ENCODE data around the gene MYOZ3.
A peak's percentile ranks its signal among the peaks of the same experiment; 100 is the strongest.

The MYOZ3 gene

GRCh38 chr5:150659360-150660107 is 1.5 kb upstream of the MYOZ3 start:
- no peak for DNase-seq (ENCODE audit: low spot score)

DNA sequence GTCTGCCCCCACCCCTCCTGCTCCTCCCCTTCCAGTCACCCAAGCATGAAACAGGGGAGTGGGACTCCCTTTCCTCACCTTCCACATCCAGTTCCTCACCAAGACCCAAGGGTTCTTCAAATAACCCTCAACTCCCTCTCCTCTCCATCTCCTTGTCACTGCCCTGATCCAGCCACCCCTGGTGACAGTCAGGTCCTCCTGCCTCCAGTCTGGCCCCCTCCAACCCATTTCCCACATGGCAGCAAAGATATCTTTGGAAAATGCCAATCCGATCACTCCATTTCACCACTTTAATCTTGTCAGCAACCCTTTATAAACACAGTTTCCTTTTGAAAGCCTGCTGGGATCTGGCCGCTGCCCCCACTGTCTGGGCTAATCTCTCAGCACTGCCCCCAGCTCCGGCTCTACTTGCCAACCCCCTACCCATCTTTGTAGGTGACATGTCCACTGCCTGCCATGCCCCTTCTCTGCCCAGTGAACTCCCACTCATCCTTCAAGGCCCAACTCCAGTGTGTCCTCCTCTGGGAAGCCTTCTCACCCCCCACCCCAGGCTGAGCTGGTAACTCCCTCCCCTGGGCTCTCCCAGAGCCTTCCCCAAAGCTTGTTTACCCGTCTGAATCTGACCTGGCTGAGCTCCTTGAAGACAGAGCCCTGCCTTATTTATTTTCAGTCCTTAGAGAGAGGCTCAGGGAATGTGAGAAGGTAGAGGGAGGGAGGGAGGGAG is 781 bp upstream of the MYOZ3 start:
- DNase-seq (ENCODE audit: low spot score) = peak; percentile 1

DNA sequence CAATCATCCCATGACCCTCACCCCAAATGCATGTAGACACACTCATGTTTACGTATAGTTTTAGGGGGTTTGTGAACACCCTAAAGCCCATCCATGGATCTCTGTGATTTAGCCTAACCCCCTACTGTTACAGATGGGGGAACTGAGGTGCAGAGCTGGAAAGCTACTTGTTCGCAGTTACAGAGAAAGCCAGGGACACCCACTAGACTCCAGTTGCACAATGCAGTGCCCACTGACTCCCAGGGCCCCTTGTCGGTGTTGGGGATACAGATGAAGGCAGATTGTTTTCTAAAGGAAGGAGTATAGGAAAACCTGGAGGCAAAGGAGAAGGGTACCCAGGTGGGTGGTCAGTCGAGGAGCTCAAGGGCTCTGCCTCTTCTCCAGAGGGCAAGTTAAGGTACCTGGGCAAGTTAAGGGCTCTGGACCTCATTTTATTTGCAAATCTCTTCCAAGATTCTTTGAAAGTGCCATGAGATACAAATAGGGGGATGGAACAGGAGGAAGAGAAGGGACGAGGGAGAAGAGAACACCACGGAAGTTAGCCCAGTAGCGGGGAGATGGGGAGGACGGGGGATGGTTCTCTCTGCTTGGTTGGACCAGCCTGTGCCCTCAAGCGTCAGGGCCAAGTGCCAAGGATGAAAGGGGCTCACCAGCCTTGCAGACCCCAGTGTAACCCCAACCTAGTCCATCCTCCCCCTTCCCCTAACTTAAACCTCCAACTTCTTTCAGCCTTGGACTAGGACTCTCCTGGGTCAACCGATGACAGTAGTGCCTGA is 958 bp downstream of the MYOZ3 start:
- no peak for DNase-seq (ENCODE audit: low spot score)

DNA sequence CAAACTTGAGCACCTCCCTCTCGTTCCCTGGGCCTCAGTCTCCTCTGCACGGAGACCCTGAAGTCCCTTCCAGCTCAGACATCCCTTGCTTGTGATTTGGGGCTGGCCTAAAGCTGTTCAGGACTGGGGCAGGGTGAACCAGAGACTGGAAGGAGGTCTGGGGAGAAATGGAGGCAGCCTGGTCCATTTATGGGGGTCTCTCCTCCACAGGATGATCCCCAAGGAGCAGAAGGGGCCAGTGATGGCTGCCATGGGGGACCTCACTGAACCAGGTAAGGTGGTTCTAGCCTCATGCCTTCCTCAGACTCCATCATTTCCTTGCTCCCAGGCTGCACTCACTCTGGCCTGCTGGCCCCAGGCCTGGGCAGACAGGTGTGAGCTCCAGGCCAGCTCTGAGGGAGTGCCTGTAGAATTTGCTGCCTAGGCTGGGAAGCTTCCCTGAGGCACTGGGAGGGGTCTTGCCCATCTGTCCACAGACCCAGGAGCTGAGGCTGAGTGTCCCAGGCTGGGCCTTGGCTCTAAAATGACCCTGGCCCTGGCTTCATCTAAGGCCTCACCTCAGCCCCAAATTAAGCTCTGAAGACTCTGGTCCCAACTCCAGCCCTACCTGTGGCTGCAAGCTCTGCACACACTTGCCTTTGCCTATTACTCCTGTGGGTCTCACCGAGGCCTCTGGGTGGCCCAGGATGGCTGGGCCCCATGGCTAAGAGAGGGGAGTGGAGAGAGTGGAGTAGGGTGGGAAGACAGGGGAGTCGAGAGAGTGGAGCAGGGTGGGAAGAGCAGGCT is 1.9 kb downstream of the MYOZ3 start:
- no peak for DNase-seq (ENCODE audit: low spot score)

- DNase-seq (ENCODE audit: low spot score) = no peak
Measured at GRCh38 chr5:150663936-150664335, 2.9 kb downstream of the MYOZ3 start.

GRCh38 chr5:150665044-150665443 is 4.0 kb downstream of the MYOZ3 start:
- no peak for DNase-seq (ENCODE audit: low spot score)

GRCh38 chr5:150670275-150670947 is 9.4 kb downstream of the MYOZ3 start:
- no peak for DNase-seq (ENCODE audit: low spot score)

GRCh38 chr5:150670948-150671310 is 9.9 kb downstream of the MYOZ3 start:
- DNase-seq (ENCODE audit: low spot score) = no peak

GRCh38 chr5:150671509-150672236 is 10.6 kb downstream of the MYOZ3 start:
- DNase-seq (ENCODE audit: low spot score) = no peak

- no peak for DNase-seq (ENCODE audit: low spot score)
Measured at GRCh38 chr5:150672237-150672883, 11.3 kb downstream of the MYOZ3 start.

DNA sequence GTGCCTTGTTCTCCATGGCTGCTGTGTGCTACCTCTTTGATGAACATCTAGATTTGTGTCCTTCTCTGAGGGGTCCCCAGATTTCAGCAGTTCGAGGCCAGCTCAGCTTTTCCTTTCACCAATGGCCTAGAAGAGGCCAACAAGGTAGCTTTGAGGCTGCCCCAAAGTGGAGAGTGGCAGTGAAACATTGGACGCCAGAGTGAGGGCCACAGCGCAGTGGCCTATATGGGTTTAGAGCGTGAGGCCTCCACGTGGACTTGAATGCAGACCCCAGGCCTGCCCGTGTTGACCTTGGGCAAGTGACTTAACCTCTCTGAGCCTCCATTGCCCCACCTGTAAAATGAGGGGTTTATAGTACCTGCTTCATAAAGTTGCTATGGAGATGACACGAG is 11.8 kb downstream of the MYOZ3 start:
- no peak for DNase-seq (ENCODE audit: low spot score)

DNA sequence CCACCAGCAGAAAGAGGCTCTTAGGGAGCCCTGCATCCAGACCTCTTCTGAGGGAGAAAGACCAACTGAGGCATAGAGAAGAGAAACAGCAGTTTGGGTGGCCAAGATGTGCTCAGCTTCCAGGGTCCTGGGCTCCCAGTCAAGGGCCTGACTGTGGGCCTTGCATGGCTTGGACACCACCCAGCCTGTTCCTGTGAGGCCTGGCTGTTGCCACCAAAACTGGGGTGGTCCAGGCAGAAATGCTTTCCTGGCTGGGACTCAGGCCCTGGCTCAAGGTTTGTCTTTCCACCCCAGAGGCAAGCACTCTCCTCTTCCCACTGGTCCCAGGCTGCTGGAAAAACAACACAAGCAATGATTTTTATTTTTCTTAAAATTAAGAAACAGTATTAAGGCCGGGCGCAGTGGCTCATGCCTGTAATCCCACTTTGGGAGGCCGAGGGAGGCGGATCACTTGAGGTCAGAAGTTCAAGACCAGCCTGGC is 13.3 kb downstream of the MYOZ3 start:
- no peak for DNase-seq (ENCODE audit: low spot score)

- DNase-seq (ENCODE audit: low spot score) = no peak
Measured at GRCh38 chr5:150675069-150675468, 14.0 kb downstream of the MYOZ3 start.

- DNase-seq (ENCODE audit: low spot score) = no peak
Measured at GRCh38 chr5:150676578-150676977, 15.5 kb downstream of the MYOZ3 start.

DNA sequence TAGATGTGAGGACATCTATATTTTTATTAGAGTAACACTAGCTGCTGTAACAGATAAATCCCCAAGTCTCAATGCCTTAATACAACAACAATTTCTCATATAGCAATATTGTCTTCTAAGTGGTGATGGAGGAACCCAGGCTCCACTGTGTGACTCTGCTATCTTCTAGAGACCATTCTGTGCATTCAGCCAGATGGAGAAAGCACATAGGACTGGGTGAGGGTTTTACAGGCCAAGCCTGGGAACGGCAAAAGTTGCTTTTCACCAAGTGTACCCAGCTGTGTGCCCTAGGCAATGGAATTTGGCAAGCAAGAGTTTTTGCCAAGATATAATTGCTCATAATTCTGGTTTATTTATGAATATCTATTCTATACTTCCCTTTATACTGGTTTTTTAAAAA is 28.1 kb downstream of the MYOZ3 start:
- DNase-seq (ENCODE audit: low spot score) = no peak

DNA sequence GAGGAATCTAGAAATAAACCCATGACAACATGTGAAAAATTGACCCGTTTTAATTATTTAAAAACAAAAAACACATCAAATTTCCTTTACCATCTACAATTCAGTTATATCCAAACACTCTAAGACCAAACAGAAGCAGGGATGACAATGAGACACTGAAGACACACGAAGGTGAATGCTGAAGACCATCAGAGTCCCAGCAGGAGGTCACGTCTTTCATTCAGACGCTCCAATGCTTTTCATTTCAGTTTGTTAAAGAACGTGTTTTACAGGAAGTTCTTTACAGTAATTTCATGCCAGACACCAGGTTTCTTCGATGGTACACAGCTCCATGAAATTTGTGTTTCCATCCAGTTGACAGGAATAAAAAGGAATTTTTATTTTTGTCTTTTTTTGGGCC is 29.7 kb downstream of the MYOZ3 start:
- no peak for DNase-seq (ENCODE audit: low spot score)

- DNase-seq (ENCODE audit: low spot score) = no peak
Measured at GRCh38 chr5:150692276-150692675, 31.2 kb downstream of the MYOZ3 start.

DNA sequence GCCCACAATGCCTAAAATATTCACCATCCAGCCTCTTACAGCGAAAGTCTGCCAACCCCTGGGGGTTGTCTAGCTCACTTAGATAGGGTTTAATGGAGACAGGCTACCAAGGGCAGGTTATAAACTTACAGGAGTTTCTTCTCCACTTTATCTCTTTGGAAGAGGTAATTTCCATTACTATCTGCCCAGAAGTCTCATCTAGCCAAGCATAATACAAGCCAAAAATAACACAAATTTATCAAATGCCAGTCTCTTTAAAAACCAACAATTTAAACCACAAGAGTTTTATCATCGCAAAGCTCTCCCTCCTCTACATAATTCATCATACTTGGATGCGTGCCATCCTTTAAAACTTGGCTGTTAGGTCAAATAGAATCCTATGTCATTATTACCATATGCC is 33.6 kb downstream of the MYOZ3 start:
- no peak for DNase-seq (ENCODE audit: low spot score)

GRCh38 chr5:150700246-150700593 is 39.2 kb downstream of the MYOZ3 start:
- no peak for DNase-seq (ENCODE audit: low spot score)
